Gastrocnemius medialis (tissue), 4 donors: Measurements from ENCODE around the gene IFI6. TPM values are rescaled to one million over a fixed set of nuclear protein-coding genes. Genes with fewer than 3 reads are reported as not detected.
"Not testable (repeated sequence)": the region's sequence is repeated elsewhere in the genome, so short reads cannot be mapped to it uniquely, and the experiment has no call there.

Experiments
- ATAC-seq, 2 donors: fragments of 150-250 bp; one replicate each; pipeline ENCODE4 v1.9.1; 2016
- DNase-seq, 2 donors: peaks; one replicate each; pipeline ENCODE4 v3.0.0-alpha.2; 2019
- H3K27ac ChIP-seq, 4 donors: fragments of 200-600 bp; sonication (generic); 1 replicate in 1 of 4; 2 replicates in 3 of 4; pipeline ENCODE4 v1.5.1; 2016 to 2018; ENCODE audit warnings: mild to moderate bottlenecking in 2 of 4, moderate library complexity in 1 of 4
- H3K27me3 ChIP-seq, 3 donors: fragments of 200-600 bp; sonication (generic) in 2 of 3; 1 replicate in 1 of 3; 2 replicates in 2 of 3; pipeline versions ENCODE4 v1.5.1 to v1.6.0; 2016 to 2019; ENCODE audit warnings: mild to moderate bottlenecking in 1 of 3, moderate library complexity in 1 of 3
- H3K36me3 ChIP-seq, 2 donors: fragments of 200-600 bp; sonication (generic) in 1 of 2; one replicate each; pipeline ENCODE4 v1.5.1; 2017 to 2018
- H3K4me1 ChIP-seq, 2 donors: fragments of 200-600 bp; sonication (generic) in 1 of 2; one replicate each; pipeline ENCODE4 v1.5.1; 2016 to 2017; ENCODE audit warnings: mild to moderate bottlenecking in 2 of 2
- H3K4me3 ChIP-seq, 4 donors: fragments of 200-600 bp; sonication (generic) in 3 of 4; 1 replicate in 1 of 4; 2 replicates in 3 of 4; pipeline ENCODE4 v1.5.1; 2016 to 2019; ENCODE audit warnings: mild to moderate bottlenecking in 2 of 4
- H3K9me3 ChIP-seq, 3 donors: fragments of 200-600 bp; sonication (generic) in 2 of 3; 1 replicate in 1 of 3; 2 replicates in 2 of 3; pipeline ENCODE4 v1.5.1; 2016 to 2019
- CTCF ChIP-seq, 5 experiments: fragments of 450-650 bp in 3 of 5; fragments of 200-600 bp in 2 of 5; sonication (generic) in 2 of 5; IDR thresholded peaks in 4 of 5; conservative IDR thresholded peaks in 1 of 5; 1 replicate in 4 of 5; 2 replicates in 1 of 5; pipeline ENCODE4 v1.5.1; 2016 to 2019; ENCODE audit warnings: antibody characterized with exemption in 5 of 5, mild to moderate bottlenecking in 3 of 5, moderate library complexity in 3 of 5
- POLR2A ChIP-seq, 2 donors: fragments of 450-650 bp; IDR thresholded peaks; one replicate each; pipeline ENCODE4 v1.6.1; 2017; ENCODE audit warnings: antibody characterized with exemption in 2 of 2, mild to moderate bottlenecking in 2 of 2, moderate library complexity in 2 of 2
- in situ Hi-C, 4 donors: fragments of 200-750 bp; cut with MboI; loops; one replicate each; pipeline versions ENCODE4 v1.15.0 to v1.8.0; 2017; ENCODE audit warnings: low sequenced_read_pairs in 4 of 4
- intact Hi-C: fragments of 100-400 bp; cut with DNase I; formaldehyde crosslinking; loops from one replicate; pipeline ENCODE4 v1.15.1; 2023; ENCODE audit warnings: low total_unique reads
- total RNA-seq, 4 donors: library from RNA; depleted of rRNA; stranded (reverse); fragments of >200 nt; gene quantifications; one replicate each; pipeline versions ENCODE4 v1.1.0 to v1.2.3, GENCODE V29; 2016

The IFI6 gene
- total RNA-seq, 4 donors from 2014 or later, result 7.7 to 25.1 (median 14.5) TPM

- no peak for DNase-seq
- no peak for ATAC-seq
- H3K36me3 ChIP-seq, result no peaks in the 10 kb centered on the region
- H3K27ac ChIP-seq, result peak overlapping the region; percentile 68 to 84 (median 80)
- H3K27me3 ChIP-seq, result peaks cover 14 to 21% (median 21%) of the 10 kb centered on the region in 3 donors
- TF ChIP-seq POLR2A (IDR thresholded peaks at IDR 0.05), result no peak
- TF ChIP-seq CTCF (IDR thresholded peaks at IDR 0.05 in 4 of 5, conservative IDR thresholded peaks at IDR 0.05 in 1 of 5), result no peak
- no peaks in the 10 kb centered on the region for H3K9me3 ChIP-seq
- in situ Hi-C loops (no loop called here), intact Hi-C loops (no loop called here)
- peaks cover 23 to 33% of the 10 kb centered on the region in 2 donors for H3K4me1 ChIP-seq
- H3K4me3 ChIP-seq, result peak overlapping the region in 1 of 4 donors; percentile 53
These were observed 38.7 kb downstream of the IFI6 start for GRCh38 chr1:27633298-27633610.

GRCh38 chr1:27632387-27633297 lies 39.4 kb downstream of the IFI6 start:
- no peak overlapping the region for H3K4me3 ChIP-seq
- intact Hi-C loops, result no loop called here

GRCh38 chr1:27630859-27631491 lies 41.0 kb downstream of the IFI6 start:
- intact Hi-C loops (no loop called here), in situ Hi-C loops (no loop called here)
- DNase-seq (peak; percentile 42 to 61), ATAC-seq (peak; percentile 68 to 71)
- Histone ChIP-seq H3K36me3 (no peaks in the 10 kb centered on the region), H3K4me3 (no peak overlapping the region), H3K9me3 (no peaks in the 10 kb centered on the region), H3K27ac (peak overlapping the region; percentile 68 to 84 (median 80)), H3K27me3 (peaks cover 14 to 21% (median 21%) of the 10 kb centered on the region in 3 donors), H3K4me1 (peaks cover 33 to 38% of the 10 kb centered on the region in 2 donors)
- peak; percentile 9 to 39 for TF ChIP-seq POLR2A (IDR thresholded peaks at IDR 0.05)
- no peak for TF ChIP-seq CTCF (IDR thresholded peaks at IDR 0.05 in 4 of 5, conservative IDR thresholded peaks at IDR 0.05 in 1 of 5)

More at GRCh38 chr1:27632387-27633297, 39.4 kb downstream of the IFI6 start:
- DNase-seq (no peak), ATAC-seq (no peak)
- no peaks in the 10 kb centered on the region for H3K9me3 ChIP-seq
- in situ Hi-C loops, result no loop called here
- H3K27me3 ChIP-seq, result peaks cover 14 to 21% (median 21%) of the 10 kb centered on the region in 3 donors
- H3K36me3 ChIP-seq, result no peaks in the 10 kb centered on the region
- TF ChIP-seq POLR2A (IDR thresholded peaks at IDR 0.05) (no peak), CTCF (IDR thresholded peaks at IDR 0.05 in 4 of 5, conservative IDR thresholded peaks at IDR 0.05 in 1 of 5) (no peak)
- H3K27ac ChIP-seq, result peak overlapping the region; percentile 68 to 84 (median 80)
- peaks cover 29 to 33% of the 10 kb centered on the region in 2 donors for H3K4me1 ChIP-seq

DNA sequence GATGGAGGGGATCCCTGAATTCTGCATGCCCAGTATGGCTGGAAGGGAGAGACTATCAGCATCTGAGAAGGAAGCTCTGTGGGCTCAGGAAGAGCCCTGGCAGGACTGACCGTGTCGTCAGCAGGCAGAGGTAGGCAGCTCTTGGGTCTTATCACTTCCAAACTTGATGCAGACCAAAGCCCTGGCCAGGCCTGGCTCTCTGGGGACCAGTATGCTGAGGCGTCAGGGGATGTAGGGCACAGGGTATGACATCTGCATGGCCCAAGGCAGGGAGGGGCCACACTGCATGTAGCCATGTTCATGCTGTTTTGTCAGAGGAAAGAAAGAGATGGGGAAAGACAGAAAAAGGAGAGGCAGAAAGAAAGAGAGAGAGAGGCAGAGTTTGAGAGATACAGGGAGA lies 43.3 kb downstream of the IFI6 start:
- ATAC-seq (no peak), DNase-seq (no peak)
- H3K27ac ChIP-seq, result peak overlapping the region; percentile 2 to 81 (median 73)
- no peaks in the 10 kb centered on the region for H3K36me3 ChIP-seq
- no peak overlapping the region for H3K4me3 ChIP-seq
- H3K4me1 ChIP-seq, result peaks cover 31 to 33% of the 10 kb centered on the region in 2 donors
- intact Hi-C loops (loop anchor here (5.0 kb wide), 1 partner anchor 34 kb away; no protein-coding TSS in a partner anchor), in situ Hi-C loops (no loop called here)
- H3K27me3 ChIP-seq, result peaks cover 2 to 7% (median 2%) of the 10 kb centered on the region in 3 donors
- no peaks in the 10 kb centered on the region for H3K9me3 ChIP-seq
- TF ChIP-seq POLR2A (IDR thresholded peaks at IDR 0.05), result no peak
- no peak for TF ChIP-seq CTCF (IDR thresholded peaks at IDR 0.05 in 4 of 5, conservative IDR thresholded peaks at IDR 0.05 in 1 of 5)

DNA sequence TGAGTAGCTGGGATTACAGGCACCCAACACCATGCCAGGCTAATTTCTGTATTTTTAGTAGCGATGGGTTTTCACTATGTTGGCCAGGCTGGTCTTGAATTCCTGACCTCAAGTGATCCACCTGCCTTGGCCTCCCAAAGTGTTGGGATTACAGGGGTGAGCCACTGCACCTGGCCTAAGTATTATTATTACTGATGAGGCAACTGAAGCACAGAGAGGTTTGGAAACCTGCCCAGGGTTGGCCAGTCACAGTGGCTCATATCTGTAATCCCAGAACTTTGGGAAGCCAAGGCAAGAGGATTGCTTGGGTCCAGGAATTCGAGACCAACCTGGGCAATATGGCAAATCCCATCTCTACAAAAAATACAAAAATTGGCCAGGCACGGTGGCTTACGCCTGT lies 44.3 kb downstream of the IFI6 start:
- ATAC-seq (peak in 1 of 2 donors; percentile 31), DNase-seq (peak in 1 of 2 donors; percentile 57)
- intact Hi-C loops, result loop anchor here (5.0 kb wide), 1 partner anchor 35 kb away; no protein-coding TSS in a partner anchor
- H3K9me3 ChIP-seq, H3K27me3 ChIP-seq, H3K4me3 ChIP-seq, in situ Hi-C loops, H3K27ac ChIP-seq, H3K36me3 ChIP-seq: not testable (repeated sequence)
- H3K4me1 ChIP-seq, result peaks cover 31 to 33% of the 10 kb centered on the region in 2 donors
